H9 (cell line): ENCODE data around the gene PITPNM3. TPM values are rescaled to one million over a fixed set of nuclear protein-coding genes. Genes with fewer than 3 reads are reported as not detected.

Experiments used
- DNase-seq: peaks from one replicate; pipeline ENCODE4 v3.0.0-alpha.2; 2017
- H2AFZ ChIP-seq: one replicate; pipeline ENCODE4 v1.6.1; 2013; ENCODE audit warnings: mild to moderate bottlenecking, low read length, control low read depth, moderate library complexity
- H2AK5ac ChIP-seq: 2 replicates; pipeline ENCODE4 v1.6.1; 2013; ENCODE audit warnings: low read length, control low read depth, mixed read lengths; ENCODE audit not compliant: insufficient read length
- H2BK120ac ChIP-seq: one replicate; pipeline ENCODE4 v1.6.1; 2013; ENCODE audit warnings: low read depth, mild to moderate bottlenecking, low read length, control low read depth, inconsistent platforms; ENCODE audit not compliant: poor library complexity, severe bottlenecking
- H2BK12ac ChIP-seq: 2 replicates; pipeline ENCODE4 v1.6.1; 2013; ENCODE audit warnings: low read length, control low read depth, mixed read lengths, low read depth; ENCODE audit not compliant: insufficient read length
- H2BK15ac ChIP-seq: 2 replicates; pipeline ENCODE4 v1.6.1; 2013; ENCODE audit warnings: low read depth, low read length, control low read depth
- H2BK20ac ChIP-seq: one replicate; pipeline ENCODE4 v1.6.1; 2013; ENCODE audit warnings: low read depth, mild to moderate bottlenecking, low read length, control low read depth, inconsistent platforms; ENCODE audit not compliant: poor library complexity, severe bottlenecking
- H2BK5ac ChIP-seq: 2 replicates; pipeline ENCODE4 v1.6.1; 2013; ENCODE audit warnings: low read length, control low read depth, mixed read lengths; ENCODE audit not compliant: insufficient read length
- H3K14ac ChIP-seq: 2 replicates; pipeline ENCODE4 v1.6.1; 2013; ENCODE audit warnings: low read length, control low read depth; ENCODE audit not compliant: insufficient read depth
- H3K18ac ChIP-seq: 2 replicates; pipeline ENCODE4 v1.6.1; 2013; ENCODE audit warnings: low read depth, mild to moderate bottlenecking, mixed read lengths, low read length, control low read depth; ENCODE audit not compliant: insufficient read length
- H3K23ac ChIP-seq: 2 replicates; pipeline ENCODE4 v1.6.1; 2013; ENCODE audit warnings: low read length, control low read depth, mixed read lengths, low read depth; ENCODE audit not compliant: insufficient read length
- H3K23me2 ChIP-seq: 2 replicates; pipeline ENCODE4 v1.6.1; 2013; ENCODE audit warnings: low read depth, mild to moderate bottlenecking, mixed read lengths, low read length, control low read depth; ENCODE audit not compliant: insufficient read length, poor library complexity, severe bottlenecking
- H3K27ac ChIP-seq: 2 replicates; pipeline ENCODE4 v1.5.1; 2013; ENCODE audit warnings: low read length, control low read depth, mixed read lengths, low read depth; ENCODE audit not compliant: insufficient read length
- H3K27me3 ChIP-seq: 2 replicates; pipeline ENCODE4 v1.6.1; 2013; ENCODE audit warnings: low read length, control low read depth, inconsistent platforms; ENCODE audit not compliant: insufficient read depth
- H3K4ac ChIP-seq: 2 replicates; pipeline ENCODE4 v1.6.1; 2013; ENCODE audit warnings: low read depth, mild to moderate bottlenecking, control low read depth, inconsistent platforms, low read length, moderate library complexity
- H3K4me1 ChIP-seq: 2 replicates; pipeline ENCODE4 v1.6.1; 2013; ENCODE audit warnings: low read length, control low read depth, inconsistent platforms; ENCODE audit not compliant: insufficient read depth
- H3K4me2 ChIP-seq: 2 replicates; pipeline ENCODE4 v1.6.1; 2013; ENCODE audit warnings: low read length, control low read depth, mixed read lengths; ENCODE audit not compliant: insufficient read length, insufficient read depth
- H3K56ac ChIP-seq: 2 replicates; pipeline ENCODE4 v1.6.1; 2013; ENCODE audit warnings: low read depth, mild to moderate bottlenecking, mixed read lengths, low read length, control low read depth; ENCODE audit not compliant: insufficient read length
- H3K79me1 ChIP-seq: 2 replicates; pipeline ENCODE4 v1.6.1; 2013; ENCODE audit warnings: low read depth, mild to moderate bottlenecking, moderate library complexity, low read length, control low read depth, inconsistent platforms; ENCODE audit not compliant: insufficient read depth, poor library complexity, severe bottlenecking
- H3K79me2 ChIP-seq: 2 replicates; pipeline ENCODE4 v1.6.1; 2013; ENCODE audit warnings: low read length, control low read depth, inconsistent platforms; ENCODE audit not compliant: insufficient read depth
- H3K9ac ChIP-seq: 2 replicates; pipeline ENCODE4 v1.6.1; 2013; ENCODE audit warnings: low read length, control low read depth, mixed read lengths; ENCODE audit not compliant: insufficient read length; ENCODE audit errors: extremely low read depth
- H3K9me3 ChIP-seq: one replicate; pipeline ENCODE4 v1.6.1; 2013; ENCODE audit warnings: low read depth, low read length, inconsistent platforms; ENCODE audit not compliant: control insufficient read depth
- H3T11ph ChIP-seq: one replicate; pipeline ENCODE4 v1.6.1; 2013; ENCODE audit warnings: mild to moderate bottlenecking, low read length, control low read depth, inconsistent platforms
- H4K20me1 ChIP-seq: one replicate; pipeline ENCODE4 v1.6.1; 2013; ENCODE audit not compliant: control insufficient read depth, insufficient read length, insufficient read depth
- H4K5ac ChIP-seq: 2 replicates; pipeline ENCODE4 v1.6.1; 2013; ENCODE audit warnings: low read depth, mild to moderate bottlenecking, mixed read lengths, low read length, control low read depth; ENCODE audit not compliant: insufficient read length
- H4K8ac ChIP-seq: replicated peaks from 2 replicates; pipeline ENCODE4 v1.6.1; 2013; ENCODE audit warnings: low read length, control low read depth, mixed read lengths, low read depth; ENCODE audit not compliant: insufficient read length
- H4K91ac ChIP-seq: 2 replicates; pipeline ENCODE4 v1.6.1; 2013; ENCODE audit warnings: low read depth, mild to moderate bottlenecking, moderate library complexity, mixed read lengths, low read length, control low read depth; ENCODE audit not compliant: insufficient read length
- H3K27ac Mint-ChIP-seq, 3 experiments: 2 replicates in 2 of 3; 3 replicates in 1 of 3; pipeline ENCODE4 v1.8.0; 2020 to 2021; ENCODE audit warnings: mixed read lengths in 3 of 3, mild to moderate bottlenecking in 1 of 3, moderate library complexity in 1 of 3
- H3K27me3 Mint-ChIP-seq: 2 replicates; pipeline ENCODE4 v1.8.0; 2021; ENCODE audit warnings: low read depth, mild to moderate bottlenecking, moderate library complexity, mixed read lengths
- H3K36me3 Mint-ChIP-seq, 3 experiments: 2 replicates in 2 of 3; 3 replicates in 1 of 3; pipeline ENCODE4 v1.8.0; 2020 to 2021; ENCODE audit warnings: low read depth in 3 of 3, mixed read lengths in 3 of 3; ENCODE audit not compliant: insufficient read depth in 1 of 3
- H3K4me1 Mint-ChIP-seq, 2 experiments: 2 replicates each; pipeline ENCODE4 v1.8.0; 2020; ENCODE audit warnings: mixed read lengths in 2 of 2
- H3K4me3 Mint-ChIP-seq, 2 experiments: 2 replicates in 1 of 2; 3 replicates in 1 of 2; pipeline ENCODE4 v1.8.0; 2020 to 2021; ENCODE audit warnings: mild to moderate bottlenecking in 2 of 2, mixed read lengths in 2 of 2, moderate library complexity in 1 of 2
- H3K9me3 Mint-ChIP-seq, 2 experiments: 2 replicates in 1 of 2; 3 replicates in 1 of 2; pipeline ENCODE4 v1.8.0; 2020; ENCODE audit warnings: mild to moderate bottlenecking in 2 of 2, mixed read lengths in 2 of 2, moderate library complexity in 1 of 2
- WGBS: extraction: QIAGEN DNeasy Blood & Tissue Kit; methylation state at CpG from one replicate; pipeline ENCODE4 v1.1.7; 2013; ENCODE audit warnings: missing lambda C conversion rate, low lambda C conversion rate, mixed read lengths; ENCODE audit not compliant: insufficient read length; ENCODE audit errors: extremely low coverage; 5-methylcytosine and 5-hydroxymethylcytosine counted together
- total RNA-seq: library from RNA; stranded (reverse); gene quantifications from 2 replicates; pipeline ENCODE4 v1.2.1, GENCODE V29; 2021
- TF ChIP-seq, protein P1 (sequence below): fragments of 200-600 bp; sonication (generic); conservative IDR thresholded peaks from 3 replicates; pipeline ENCODE4 v1.8.0; 2021; ENCODE audit warnings: antibody characterized with exemption, mild to moderate bottlenecking

The PITPNM3 gene
- total RNA-seq, 1 experiment from 2014 or later = 3.4 TPM

DNA sequence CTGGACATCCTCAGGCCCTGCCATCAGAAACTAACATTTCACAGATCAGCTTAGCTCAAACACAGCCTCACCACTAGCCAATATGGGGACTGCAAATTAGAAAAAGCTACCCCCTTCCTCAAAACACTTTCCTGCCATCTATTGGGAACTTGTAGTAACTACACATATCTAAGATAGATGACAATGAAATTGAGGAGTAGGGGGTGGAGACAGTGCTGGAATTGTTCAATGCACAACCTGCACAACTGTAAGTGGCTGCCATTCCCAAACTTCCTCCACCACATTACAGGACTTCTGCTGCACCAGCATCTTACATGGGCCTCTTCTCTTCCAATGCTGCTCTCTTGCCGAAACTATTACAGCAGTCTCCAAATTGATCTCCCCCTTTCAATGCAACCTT lies 143.3 kb downstream of the PITPNM3 start:
- Histone ChIP-seq H3K18ac (no peak overlapping the region), H3K56ac (no peak overlapping the region), H3K14ac (no peak overlapping the region), H3K9ac (no peak overlapping the region), H2AFZ (no peak overlapping the region), H3K23me2 (no peaks in the 10 kb centered on the region), H3K4ac (no peak overlapping the region), H3K79me2 (no peaks in the 10 kb centered on the region), H3T11ph (no peak overlapping the region), H3K4me1 (no peaks in the 10 kb centered on the region), H2BK120ac (no peak overlapping the region), H4K20me1 (no peaks in the 10 kb centered on the region), H3K27me3 (no peaks in the 10 kb centered on the region), H3K9me3 (no peaks in the 10 kb centered on the region), H4K5ac (no peak overlapping the region), H4K91ac (no peak overlapping the region), H2AK5ac (no peak overlapping the region), H2BK15ac (no peak overlapping the region), H4K8ac (no peak overlapping the region), H2BK5ac (no peak overlapping the region), H3K79me1 (no peaks in the 10 kb centered on the region), H3K23ac (no peak overlapping the region), H2BK20ac (no peak overlapping the region), H2BK12ac (no peak overlapping the region), H3K4me2 (no peak overlapping the region), H3K27ac (no peak overlapping the region)
- DNase-seq = no peak
- Mint-ChIP-seq H3K27ac (no peak overlapping the region), H3K4me1 (peaks cover 7 to 15% of the 10 kb centered on the region in 2 experiments), H3K4me3 (no peak overlapping the region), H3K9me3 (no peaks in the 10 kb centered on the region), H3K36me3 (no peaks in the 10 kb centered on the region), H3K27me3 (no peaks in the 10 kb centered on the region; the same call in 1 of the 2 replicates)
- WGBS = no CpG with 5 or more reads among the region's 1 CpG
- TF ChIP-seq, protein P1, sequence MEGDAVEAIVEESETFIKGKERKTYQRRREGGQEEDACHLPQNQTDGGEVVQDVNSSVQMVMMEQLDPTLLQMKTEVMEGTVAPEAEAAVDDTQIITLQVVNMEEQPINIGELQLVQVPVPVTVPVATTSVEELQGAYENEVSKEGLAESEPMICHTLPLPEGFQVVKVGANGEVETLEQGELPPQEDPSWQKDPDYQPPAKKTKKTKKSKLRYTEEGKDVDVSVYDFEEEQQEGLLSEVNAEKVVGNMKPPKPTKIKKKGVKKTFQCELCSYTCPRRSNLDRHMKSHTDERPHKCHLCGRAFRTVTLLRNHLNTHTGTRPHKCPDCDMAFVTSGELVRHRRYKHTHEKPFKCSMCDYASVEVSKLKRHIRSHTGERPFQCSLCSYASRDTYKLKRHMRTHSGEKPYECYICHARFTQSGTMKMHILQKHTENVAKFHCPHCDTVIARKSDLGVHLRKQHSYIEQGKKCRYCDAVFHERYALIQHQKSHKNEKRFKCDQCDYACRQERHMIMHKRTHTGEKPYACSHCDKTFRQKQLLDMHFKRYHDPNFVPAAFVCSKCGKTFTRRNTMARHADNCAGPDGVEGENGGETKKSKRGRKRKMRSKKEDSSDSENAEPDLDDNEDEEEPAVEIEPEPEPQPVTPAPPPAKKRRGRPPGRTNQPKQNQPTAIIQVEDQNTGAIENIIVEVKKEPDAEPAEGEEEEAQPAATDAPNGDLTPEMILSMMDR = peak; percentile 69
